HepG2 (cell line): ENCODE results near the gene BCAS3. TPM values are rescaled to one million over a fixed set of nuclear protein-coding genes. Genes with fewer than 3 reads are reported as not detected.
A peak's percentile ranks its signal among the peaks of the same experiment; 100 is the strongest.

Source experiments
- CEBPG ChIP-seq: IDR thresholded peaks from 2 replicates; pipeline ENCODE4 v1.6.1; 2016
- DPF2 ChIP-seq: sonication (generic); formaldehyde crosslinking; IDR thresholded peaks from 2 replicates; pipeline ENCODE4 v1.4.0; 2020; ENCODE audit warnings: mild to moderate bottlenecking, low read depth, missing genetic modification reagents, borderline replicate concordance
- HMG20A ChIP-seq: IDR thresholded peaks from 2 replicates; pipeline ENCODE4 v1.6.1; 2016; ENCODE audit warnings: borderline replicate concordance
- HOMEZ ChIP-seq: IDR thresholded peaks from 2 replicates; pipeline ENCODE4 v1.6.1; 2016; ENCODE audit warnings: low read depth
- HOXA7 ChIP-seq: sonication (generic); formaldehyde crosslinking; IDR thresholded peaks from 2 replicates; pipeline ENCODE4 v1.8.1; 2022; ENCODE audit warnings: mild to moderate bottlenecking, missing genetic modification reagents, moderate library complexity
- IRF9 ChIP-seq: sonication (generic); formaldehyde crosslinking; IDR thresholded peaks from 2 replicates; pipeline ENCODE4 v1.8.0; 2022; ENCODE audit warnings: missing genetic modification reagents, mild to moderate bottlenecking, borderline replicate concordance
- ISX ChIP-seq: sonication (generic); formaldehyde crosslinking; conservative IDR thresholded peaks from 2 replicates; pipeline ENCODE4 v1.5.0; 2020; ENCODE audit warnings: missing genetic modification reagents
- MTA3 ChIP-seq: sonication (generic); formaldehyde crosslinking; IDR thresholded peaks from 2 replicates; pipeline ENCODE4 v1.4.0; 2020; ENCODE audit warnings: missing genetic modification reagents
- MXI1 ChIP-seq: IDR thresholded peaks from 3 replicates; pipeline ENCODE4 v1.6.1; 2012; ENCODE audit warnings: low read depth, low read length, inconsistent platforms, borderline replicate concordance
- POLR2AphosphoS5 ChIP-seq: IDR thresholded peaks from 2 replicates; pipeline ENCODE4 v1.6.1; 2012; ENCODE audit warnings: low read depth, low read length
- PREB ChIP-seq: sonication (generic); formaldehyde crosslinking; IDR thresholded peaks from 2 replicates; pipeline ENCODE4 v1.4.0; 2020; ENCODE audit warnings: missing genetic modification reagents
- RXRB ChIP-seq: IDR thresholded peaks from 2 replicates; pipeline ENCODE4 v1.6.1; 2016; ENCODE audit warnings: borderline replicate concordance, missing genetic modification reagents, missing compliant biosample characterization
- YEATS4 ChIP-seq: sonication (generic); formaldehyde crosslinking; IDR thresholded peaks from 2 replicates; pipeline ENCODE4 v1.4.0; 2020; ENCODE audit warnings: missing genetic modification reagents, borderline replicate concordance
- ZNF160 ChIP-seq: sonication (generic); formaldehyde crosslinking; IDR thresholded peaks from 2 replicates; pipeline ENCODE4 v1.8.0; 2022; ENCODE audit warnings: mild to moderate bottlenecking, inconsistent platforms, missing genetic modification reagents
- ZNF331 ChIP-seq: sonication (generic); formaldehyde crosslinking; IDR thresholded peaks from 2 replicates; pipeline ENCODE4 v1.4.0; 2020; ENCODE audit warnings: missing genetic modification reagents
- ZNF746 ChIP-seq: sonication (generic); formaldehyde crosslinking; IDR thresholded peaks from 2 replicates; pipeline ENCODE4 v1.8.0; 2022; ENCODE audit warnings: mild to moderate bottlenecking, missing genetic modification reagents
- polyA plus RNA-seq, 8 experiments: library from polyadenylated mRNA; depleted of rRNA in 3 of 8; stranded (reverse) in 7 of 8; unstranded in 1 of 8; fragments of >200 nt; fragmentation: Illumina TruSeq in 4 of 8; extraction: Trizol in 4 of 8; gene quantifications; 2 replicates each; pipeline versions ENCODE4 v1.2.1 to v1.2.3, GENCODE V29; 2011 to 2016; ENCODE audit warnings: low read depth in 4 of 8, missing spikeins in 1 of 8, mixed read lengths in 1 of 8; ENCODE audit not compliant: insufficient read depth in 1 of 8
- total RNA-seq, 5 experiments: library from RNA; depleted of rRNA; stranded (reverse); fragments of >200 nt; fragmentation: Illumina TruSeq; extraction: Trizol; gene quantifications; 2 replicates each; pipeline ENCODE4 v1.2.3, GENCODE V29; 2016; ENCODE audit warnings: low read depth in 1 of 5
- TF ChIP-seq, protein P1 (sequence below): sonication (generic); formaldehyde crosslinking; IDR thresholded peaks from 2 replicates; pipeline ENCODE4 v1.4.0; 2020; ENCODE audit warnings: missing genetic modification reagents, mild to moderate bottlenecking, borderline replicate concordance
- TF ChIP-seq, protein P2 (sequence below): sonication (generic); formaldehyde crosslinking; conservative IDR thresholded peaks from 2 replicates; pipeline ENCODE4 v1.4.0; 2020; ENCODE audit warnings: missing genetic modification reagents
- TF ChIP-seq, protein P3 (sequence below): IDR thresholded peaks from 2 replicates; pipeline ENCODE4 v1.6.1; 2016; ENCODE audit warnings: low read depth, control low read depth
- TF ChIP-seq, protein P4 (sequence below): sonication (generic); formaldehyde crosslinking; IDR thresholded peaks from 2 replicates; pipeline ENCODE4 v1.5.1; 2020; ENCODE audit warnings: missing genetic modification reagents, mild to moderate bottlenecking, borderline replicate concordance

BCAS3 gene
- total and polyA plus RNA-seq, 2 of the 13 experiments (the other 11 are each of a cell fraction or from before 2014, with no cell fraction given), result 10.7 to 11.2 TPM

DNA sequence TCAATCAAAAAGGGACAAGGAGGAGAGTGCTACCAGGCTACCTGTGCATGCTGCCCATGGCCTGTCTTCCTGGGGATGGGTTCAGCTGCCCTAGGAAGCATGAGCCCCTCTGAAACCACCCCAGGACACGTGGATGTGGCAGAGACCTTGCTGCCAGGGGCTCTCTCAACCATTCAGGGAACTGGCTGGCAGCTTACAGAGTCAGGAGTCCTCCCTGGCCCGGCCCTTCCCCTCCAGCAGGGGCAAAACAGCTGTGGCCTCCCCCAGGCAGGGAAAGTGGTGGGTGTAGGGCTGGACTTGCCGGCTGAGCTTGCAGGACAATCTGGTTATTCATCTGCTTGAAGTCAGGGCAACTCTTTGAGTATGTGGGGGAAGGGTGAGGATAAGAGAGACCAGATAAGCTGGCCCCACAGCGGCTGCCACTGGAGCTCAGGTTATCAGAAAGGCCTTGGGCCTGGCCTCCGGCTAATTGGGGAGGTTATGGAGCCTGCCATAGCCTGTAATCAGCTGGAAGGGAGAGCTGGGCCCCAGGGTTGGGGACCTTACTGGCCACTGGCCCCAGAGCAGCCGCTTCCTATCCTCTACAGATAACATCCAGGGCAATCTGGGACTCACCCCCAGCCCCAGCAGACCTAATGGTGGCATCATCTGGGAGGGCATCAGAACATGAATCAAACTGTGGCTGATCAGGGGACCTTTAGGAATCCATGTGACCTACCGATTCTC, 716.4 kb downstream of the BCAS3 start (continued):
- TF ChIP-seq ZNF331 (peak; percentile 96), ISX (no peak), PREB (no peak), MXI1 (no peak), HOMEZ (no peak), HOXA7 (no peak), RXRB (CRISPR knock-in tag) (peak; percentile 85), IRF9 (CRISPR knock-in tag) (no peak; the same call in 1 of the 2 replicates), DPF2 (CRISPR knock-in tag) (peak; percentile 74), ZNF160 (CRISPR knock-in tag) (no peak), POLR2AphosphoS5 (no peak), YEATS4 (peak; percentile 77), HMG20A (CRISPR knock-in tag) (no peak), ZNF746 (CRISPR knock-in tag) (peak; percentile 64), CEBPG (CRISPR knock-in tag) (no peak), MTA3 (CRISPR knock-in tag) (no peak)
- TF ChIP-seq, protein P1, sequence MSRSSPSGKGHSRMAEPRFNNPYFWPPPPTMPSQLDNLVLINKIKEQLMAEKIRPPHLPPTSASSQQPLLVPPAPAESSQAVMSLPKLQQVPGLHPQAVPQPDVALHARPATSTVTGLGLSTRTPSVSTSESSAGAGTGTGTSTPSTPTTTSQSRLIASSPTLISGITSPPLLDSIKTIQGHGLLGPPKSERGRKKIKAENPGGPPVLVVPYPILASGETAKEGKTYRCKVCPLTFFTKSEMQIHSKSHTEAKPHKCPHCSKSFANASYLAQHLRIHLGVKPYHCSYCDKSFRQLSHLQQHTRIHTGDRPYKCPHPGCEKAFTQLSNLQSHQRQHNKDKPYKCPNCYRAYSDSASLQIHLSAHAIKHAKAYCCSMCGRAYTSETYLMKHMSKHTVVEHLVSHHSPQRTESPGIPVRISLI (CRISPR knock-in tag), result peak; percentile 74
- TF ChIP-seq, protein P2, sequence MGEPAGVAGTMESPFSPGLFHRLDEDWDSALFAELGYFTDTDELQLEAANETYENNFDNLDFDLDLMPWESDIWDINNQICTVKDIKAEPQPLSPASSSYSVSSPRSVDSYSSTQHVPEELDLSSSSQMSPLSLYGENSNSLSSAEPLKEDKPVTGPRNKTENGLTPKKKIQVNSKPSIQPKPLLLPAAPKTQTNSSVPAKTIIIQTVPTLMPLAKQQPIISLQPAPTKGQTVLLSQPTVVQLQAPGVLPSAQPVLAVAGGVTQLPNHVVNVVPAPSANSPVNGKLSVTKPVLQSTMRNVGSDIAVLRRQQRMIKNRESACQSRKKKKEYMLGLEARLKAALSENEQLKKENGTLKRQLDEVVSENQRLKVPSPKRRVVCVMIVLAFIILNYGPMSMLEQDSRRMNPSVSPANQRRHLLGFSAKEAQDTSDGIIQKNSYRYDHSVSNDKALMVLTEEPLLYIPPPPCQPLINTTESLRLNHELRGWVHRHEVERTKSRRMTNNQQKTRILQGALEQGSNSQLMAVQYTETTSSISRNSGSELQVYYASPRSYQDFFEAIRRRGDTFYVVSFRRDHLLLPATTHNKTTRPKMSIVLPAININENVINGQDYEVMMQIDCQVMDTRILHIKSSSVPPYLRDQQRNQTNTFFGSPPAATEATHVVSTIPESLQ, result no peak
- TF ChIP-seq, protein P3, sequence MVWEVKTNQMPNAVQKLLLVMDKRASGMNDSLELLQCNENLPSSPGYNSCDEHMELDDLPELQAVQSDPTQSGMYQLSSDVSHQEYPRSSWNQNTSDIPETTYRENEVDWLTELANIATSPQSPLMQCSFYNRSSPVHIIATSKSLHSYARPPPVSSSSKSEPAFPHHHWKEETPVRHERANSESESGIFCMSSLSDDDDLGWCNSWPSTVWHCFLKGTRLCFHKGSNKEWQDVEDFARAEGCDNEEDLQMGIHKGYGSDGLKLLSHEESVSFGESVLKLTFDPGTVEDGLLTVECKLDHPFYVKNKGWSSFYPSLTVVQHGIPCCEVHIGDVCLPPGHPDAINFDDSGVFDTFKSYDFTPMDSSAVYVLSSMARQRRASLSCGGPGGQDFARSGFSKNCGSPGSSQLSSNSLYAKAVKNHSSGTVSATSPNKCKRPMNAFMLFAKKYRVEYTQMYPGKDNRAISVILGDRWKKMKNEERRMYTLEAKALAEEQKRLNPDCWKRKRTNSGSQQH, result no peak
- TF ChIP-seq, protein P4, sequence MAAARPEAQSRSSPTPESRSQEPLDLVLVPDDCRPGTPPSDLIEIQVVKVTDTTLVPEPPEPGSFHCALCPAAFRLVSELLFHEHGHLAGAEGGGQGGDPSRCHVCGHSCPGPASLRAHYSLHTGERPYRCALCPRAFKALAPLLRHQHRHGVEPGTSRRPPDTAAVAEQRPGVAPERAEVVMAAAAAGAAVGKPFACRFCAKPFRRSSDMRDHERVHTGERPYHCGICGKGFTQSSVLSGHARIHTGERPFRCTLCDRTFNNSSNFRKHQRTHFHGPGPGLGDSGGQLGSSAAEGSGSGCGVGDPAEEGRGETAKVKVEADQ (CRISPR knock-in tag), result no peak
